SU-DHL-6 (cell line): ENCODE data around the gene DEFB126.

ENCODE experiments used
- EZH2phosphoT487 ChIP-seq: fragments of 200-600 bp; sonication (generic), shearing (Covaris generic); conservative IDR thresholded peaks from 2 replicates; pipeline ENCODE4 v1.6.1; 2018; ENCODE audit warnings: mild to moderate bottlenecking, antibody characterized with exemption, low read length, moderate library complexity, mixed read lengths
- TF ChIP-seq, protein P1 (sequence below): fragments of 200-600 bp; sonication (generic); IDR thresholded peaks from one replicate; pipeline ENCODE4 v1.5.1; 2017; ENCODE audit warnings: antibody characterized with exemption, mild to moderate bottlenecking, low read length, moderate library complexity; ENCODE audit not compliant: insufficient read depth, poor library complexity, severe bottlenecking

DNA sequence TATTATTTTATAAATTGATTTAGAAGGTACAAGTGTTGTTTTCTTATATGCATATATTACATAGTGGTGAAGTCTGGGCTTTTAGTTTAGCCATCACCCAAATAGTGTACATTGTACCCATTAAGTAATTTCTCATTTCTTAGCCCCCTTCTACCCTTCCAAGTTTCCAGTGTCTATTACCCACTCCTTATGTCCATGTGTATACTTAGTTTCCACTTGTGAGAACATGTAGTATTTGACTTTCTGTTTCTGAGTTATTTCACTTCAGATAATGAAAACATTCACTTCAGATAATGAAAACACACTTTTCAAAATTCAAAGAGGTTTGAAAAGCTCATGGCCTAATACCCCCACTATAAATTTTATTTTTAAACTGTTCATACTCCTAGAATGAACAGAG lies 40.4 kb upstream of the DEFB126 start:
- TF ChIP-seq, protein P1, sequence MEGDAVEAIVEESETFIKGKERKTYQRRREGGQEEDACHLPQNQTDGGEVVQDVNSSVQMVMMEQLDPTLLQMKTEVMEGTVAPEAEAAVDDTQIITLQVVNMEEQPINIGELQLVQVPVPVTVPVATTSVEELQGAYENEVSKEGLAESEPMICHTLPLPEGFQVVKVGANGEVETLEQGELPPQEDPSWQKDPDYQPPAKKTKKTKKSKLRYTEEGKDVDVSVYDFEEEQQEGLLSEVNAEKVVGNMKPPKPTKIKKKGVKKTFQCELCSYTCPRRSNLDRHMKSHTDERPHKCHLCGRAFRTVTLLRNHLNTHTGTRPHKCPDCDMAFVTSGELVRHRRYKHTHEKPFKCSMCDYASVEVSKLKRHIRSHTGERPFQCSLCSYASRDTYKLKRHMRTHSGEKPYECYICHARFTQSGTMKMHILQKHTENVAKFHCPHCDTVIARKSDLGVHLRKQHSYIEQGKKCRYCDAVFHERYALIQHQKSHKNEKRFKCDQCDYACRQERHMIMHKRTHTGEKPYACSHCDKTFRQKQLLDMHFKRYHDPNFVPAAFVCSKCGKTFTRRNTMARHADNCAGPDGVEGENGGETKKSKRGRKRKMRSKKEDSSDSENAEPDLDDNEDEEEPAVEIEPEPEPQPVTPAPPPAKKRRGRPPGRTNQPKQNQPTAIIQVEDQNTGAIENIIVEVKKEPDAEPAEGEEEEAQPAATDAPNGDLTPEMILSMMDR, result no peak
- no peak for TF ChIP-seq EZH2phosphoT487
